GM19193 (cell line): ENCODE data around the gene CFAP74.

Source experiments
- POLR2A ChIP-seq: IDR thresholded peaks from 4 replicates; pipeline ENCODE4 v1.6.1; 2011; ENCODE audit not compliant: insufficient read depth, insufficient read length; ENCODE audit errors: extremely low read depth

The CFAP74 gene

DNA sequence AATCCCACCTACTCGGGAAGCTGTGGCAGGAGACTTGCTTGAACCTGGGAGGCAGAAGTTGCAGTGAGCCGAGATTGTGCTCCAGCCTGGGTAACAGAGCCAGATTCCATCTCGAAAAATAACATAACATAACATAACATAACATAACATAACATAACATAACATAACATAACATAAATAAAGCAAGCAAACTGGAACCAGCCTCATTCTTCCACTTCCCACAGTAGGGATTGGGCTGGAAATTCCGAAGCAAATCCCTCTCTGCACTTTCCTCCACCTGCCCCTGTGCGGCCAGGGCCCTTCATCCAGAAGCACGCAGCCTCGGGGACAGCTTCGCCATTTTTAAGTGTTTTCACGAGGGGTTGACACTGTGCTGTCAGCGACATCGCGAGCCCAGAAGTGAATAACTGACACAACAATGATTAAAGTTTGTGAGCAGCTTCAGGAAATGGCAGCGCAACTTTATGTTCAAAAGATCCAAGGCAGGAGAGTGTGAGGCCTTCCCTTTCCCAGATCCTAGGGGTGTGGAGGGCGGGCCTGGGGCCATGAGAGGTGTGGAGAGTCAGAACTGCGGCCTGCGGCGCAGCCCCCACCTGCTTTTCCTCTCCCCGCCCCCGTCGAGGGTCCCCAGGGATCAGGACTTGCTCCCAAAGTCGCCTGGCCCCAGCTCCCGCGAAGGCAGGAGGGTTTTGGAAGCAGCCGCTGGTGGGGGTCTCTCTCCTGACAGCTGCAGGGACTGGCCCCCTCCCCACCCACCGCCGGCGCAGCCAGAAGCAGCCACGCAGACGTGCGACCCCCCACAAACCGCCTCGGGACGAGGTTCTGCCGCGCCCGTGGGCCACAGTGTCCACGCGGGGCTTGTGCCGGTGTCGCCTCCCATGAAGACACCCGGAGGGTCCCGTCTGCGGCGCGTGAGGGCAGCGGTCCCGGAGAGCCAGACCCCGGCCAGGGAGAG is 14.9 kb upstream of the CFAP74 start:
- no peak for TF ChIP-seq POLR2A

DNA sequence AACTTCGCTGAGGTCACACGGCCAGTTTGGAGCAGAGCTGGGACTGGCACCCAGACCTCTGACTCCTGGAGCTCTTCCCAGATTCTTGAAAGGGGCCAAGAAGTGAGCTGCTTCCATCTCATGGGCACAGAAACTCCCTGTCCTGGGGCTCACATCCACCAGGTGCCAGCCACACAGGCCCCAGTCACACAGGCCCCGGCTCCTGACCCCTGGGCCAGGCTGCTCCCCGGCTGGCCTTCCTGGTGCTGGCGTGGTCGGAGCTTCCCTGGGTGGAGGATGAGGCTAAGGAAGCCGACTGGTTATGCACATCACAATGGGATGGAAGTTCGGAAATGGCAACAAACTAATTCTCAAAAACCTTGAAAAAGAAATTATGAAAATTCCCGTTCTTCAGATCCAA is 12.5 kb upstream of the CFAP74 start:
- TF ChIP-seq POLR2A: no peak

DNA sequence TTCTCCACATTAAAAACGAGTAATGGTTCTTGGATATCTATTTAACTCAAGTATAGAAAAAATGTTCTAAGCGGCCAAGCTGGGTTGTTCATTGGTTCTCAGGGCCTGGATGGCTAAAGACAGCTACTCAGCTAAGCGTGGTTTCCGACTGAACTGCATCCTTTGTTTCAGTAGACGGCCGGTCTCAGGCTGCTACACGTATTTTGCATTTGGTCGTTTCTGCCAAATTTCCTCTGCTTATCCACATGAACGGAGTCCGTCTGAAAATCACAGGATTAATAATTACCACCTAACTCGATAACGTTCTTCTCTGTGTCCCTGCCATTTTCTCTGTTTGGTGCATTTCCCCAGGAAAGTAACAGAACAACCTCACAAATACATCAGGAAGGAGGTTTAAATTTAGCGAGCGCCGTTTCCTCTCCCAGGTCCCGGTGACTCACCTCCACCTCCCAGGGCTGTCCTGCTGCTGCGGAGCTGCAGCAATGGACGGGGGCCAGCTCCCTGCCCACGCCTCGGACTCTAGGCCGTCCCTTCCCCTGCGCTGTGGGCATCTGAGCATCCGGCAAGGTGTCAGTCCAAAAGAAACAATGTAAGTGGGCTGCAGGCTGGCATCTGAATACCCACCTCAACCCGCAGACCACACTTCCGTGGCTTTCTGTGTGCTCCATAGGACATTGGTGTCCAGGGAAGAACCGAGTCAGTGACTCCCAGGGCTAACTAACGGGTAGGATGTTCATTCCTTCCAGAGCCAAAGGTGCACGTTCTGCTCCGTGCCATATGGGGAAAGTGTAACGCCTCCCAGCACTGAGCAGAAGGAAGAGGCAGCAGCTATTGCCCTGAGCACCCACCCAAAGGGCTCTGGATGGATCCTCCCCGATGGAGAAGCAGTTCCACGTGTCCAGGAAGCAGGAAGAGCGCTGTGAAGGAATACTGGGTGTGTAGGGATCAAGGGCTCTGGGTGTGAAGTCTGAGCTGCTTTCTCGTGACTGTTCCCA is 11.5 kb upstream of the CFAP74 start:
- TF ChIP-seq POLR2A: no peak

DNA sequence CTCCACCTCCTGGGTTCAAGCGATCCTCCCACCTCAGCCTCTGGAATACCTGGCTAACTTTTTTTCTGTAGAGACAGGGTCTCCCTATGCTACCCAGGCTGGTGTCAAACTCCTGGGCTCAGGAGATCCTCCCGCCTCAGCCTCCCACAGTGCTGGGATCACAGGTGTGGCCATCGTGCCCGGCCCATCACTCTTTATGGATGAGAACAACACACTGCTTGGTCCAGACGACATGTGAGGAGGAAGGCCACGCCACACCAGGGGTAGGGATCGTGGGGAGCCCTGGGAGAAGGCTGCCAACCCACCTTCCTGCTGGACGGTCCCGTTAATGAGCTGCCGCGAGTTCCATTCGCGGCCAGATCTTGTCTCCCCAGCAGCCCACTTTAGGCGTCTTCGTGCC is 10.6 kb upstream of the CFAP74 start:
- TF ChIP-seq POLR2A: no peak

DNA sequence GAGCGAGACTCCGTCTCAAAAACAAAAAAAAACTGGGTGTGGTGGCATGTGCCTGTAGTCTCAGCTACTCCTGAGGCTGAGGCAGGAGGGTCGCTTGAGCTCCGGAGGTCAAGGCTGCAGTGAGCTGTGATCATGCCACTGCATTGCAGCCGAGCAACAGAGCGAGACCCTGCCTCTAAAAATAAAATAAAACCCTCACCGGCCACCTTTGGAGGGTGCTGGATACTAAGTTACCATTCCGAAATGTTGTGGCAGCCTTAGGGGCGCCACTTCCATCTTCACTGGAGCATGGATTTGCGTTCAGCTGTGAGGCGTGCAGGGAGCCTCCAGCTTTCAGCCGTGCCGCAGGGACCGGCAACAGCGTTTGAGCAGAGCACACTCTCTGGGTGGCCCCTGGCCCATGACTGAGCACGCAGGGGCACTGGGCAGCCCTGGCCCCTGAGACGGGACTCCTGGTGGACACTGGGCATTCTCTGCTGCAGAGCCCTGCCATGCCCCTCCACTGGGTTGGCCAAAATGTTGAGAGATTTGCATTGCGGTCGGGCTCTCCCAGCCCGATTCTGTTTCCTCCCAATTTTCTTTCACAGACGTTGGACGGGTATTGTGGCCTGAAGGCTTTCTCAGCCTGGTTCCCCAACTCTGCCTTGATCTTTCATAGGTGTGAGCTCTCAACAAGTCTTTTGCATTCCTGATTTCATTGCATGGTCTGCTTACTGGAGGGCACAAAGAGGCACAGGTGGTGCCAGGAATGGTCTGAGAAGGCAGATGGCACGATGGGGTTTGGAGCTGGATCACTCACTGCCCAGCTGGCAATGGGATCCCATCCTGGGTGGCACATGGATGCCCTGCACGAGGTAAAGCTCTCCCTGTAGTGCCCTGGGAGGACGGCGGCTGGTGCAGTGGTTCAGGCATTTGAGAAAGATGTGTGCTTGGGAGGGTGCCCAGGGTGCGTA is 5.8 kb upstream of the CFAP74 start:
- no peak for TF ChIP-seq POLR2A

DNA sequence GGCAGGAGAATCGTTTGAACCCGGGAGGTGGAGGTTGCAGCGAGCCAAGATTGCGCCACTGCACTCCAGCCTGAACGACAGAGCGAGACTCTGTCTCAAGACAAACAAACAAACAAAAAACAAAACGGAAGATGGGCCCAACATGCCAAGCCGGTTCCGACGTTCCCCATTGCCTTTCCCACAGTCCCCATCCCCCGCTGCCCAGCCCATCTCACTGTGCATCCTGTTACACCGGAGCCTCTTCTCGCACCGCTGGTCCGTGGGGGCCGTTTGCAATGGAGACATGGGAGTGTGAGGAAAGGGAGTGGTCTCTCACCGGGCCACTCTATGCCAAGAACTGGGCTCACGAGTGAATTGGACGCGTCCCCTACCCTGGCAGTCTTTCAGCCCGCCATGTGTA is 1.3 kb upstream of the CFAP74 start:
- TF ChIP-seq POLR2A: no peak

DNA sequence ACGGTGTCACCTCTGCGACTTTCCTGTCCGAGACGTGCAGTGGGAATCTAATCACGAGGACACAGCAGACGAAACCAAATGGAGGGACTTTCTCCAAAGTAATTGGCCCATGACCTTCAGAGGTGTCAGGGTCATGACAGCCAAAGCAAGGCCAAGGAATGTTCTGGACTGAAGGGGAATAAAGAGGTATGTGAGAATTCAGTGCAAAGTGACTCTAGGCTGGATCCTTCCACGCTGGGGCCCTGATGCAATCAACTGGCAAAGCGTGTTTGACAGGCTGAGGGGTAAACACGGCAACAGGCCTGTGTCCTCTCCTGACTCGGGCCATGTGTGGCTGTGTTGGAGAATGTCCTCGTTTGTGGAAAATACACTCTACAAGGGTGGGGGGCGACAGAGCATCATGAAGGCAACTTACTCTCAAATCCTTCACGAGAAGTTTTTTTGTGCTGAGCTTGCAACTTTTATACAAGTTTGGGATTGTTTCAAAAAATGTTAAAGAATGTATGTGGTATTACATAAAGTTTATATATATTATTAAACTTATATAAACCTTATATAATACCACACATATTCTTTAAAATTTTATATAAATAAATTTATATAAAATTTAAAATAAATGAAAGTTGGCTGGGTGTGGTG is 1.7 kb downstream of the CFAP74 start:
- TF ChIP-seq POLR2A: no peak

DNA sequence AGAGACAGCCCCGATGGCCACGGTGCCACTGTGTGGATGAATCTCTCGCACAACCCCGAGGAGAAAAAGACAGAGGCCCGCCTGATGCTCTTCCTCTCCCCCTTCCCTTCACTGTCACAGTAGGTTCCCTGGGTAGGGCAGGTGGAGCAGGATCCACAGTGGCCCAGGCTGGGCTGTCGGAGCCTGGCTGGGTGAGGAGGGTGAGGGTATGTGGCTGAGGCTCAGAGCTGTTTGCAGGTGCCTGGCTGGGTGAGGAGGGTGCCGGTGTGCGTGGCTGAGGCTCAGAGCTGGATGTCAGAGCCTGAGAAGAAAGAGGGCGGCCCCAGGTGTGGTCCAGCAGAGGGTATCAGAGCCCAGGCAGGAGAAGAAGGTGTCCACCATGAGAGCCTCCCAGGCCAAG is 2.7 kb downstream of the CFAP74 start:
- TF ChIP-seq POLR2A: no peak

DNA sequence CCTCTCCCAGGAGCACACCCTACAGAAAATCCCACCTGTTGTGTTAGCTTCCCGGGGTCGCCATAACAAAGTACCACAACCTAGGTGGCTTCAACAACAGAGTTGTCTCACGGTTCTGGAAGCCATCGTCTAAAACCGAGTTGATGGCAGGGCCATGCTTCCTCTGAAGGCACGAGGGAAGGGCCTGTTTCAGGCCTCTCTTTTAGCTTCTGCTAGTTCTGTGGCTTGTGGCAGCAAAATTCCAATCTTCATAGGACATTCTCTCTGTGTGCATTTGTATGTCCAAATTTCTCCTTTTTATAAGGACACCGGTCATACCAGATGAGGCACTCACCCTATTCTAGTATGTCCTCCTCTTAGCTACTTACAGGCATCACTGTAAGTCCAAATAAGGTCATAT is 3.2 kb downstream of the CFAP74 start:
- no peak for TF ChIP-seq POLR2A

DNA sequence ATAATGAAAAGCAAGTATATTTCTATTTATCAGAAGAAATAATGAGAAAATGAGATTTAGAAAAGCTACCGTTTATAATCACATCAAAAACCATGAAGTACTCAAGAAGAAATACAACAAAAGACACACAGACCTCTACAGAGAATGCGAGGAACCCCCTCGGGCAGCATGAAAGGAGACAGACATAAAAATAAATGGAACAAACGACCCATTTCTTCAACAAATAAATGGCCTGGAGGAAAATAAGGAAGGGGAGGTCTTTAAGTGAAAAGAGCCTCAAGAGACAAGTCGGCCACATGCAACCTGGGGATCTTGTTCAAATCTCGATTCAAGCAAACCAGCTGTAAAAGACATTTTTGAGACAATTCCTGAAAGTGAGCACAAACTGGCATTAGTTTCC is 6.0 kb downstream of the CFAP74 start:
- no peak for TF ChIP-seq POLR2A

DNA sequence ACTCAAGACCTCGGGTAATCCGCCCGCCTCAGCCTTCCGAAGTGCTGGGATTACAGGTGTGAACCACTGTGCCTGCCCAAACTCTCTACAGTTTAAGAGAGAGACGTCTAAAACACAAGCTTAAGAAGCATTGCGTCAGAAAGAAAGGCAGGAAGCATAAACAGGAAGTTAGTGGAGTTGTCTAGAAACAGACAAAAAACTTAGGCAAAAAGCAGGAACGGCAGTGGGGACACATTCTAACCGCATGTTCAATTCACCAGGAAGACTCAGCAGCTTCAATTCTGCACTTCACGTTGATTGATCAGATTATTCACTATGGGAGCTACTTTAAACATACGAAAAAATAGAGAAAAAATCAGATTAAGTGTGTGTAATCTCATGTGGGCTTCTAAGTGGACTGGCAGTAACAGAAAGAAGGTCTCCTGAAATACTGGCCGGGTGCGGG is 7.4 kb downstream of the CFAP74 start:
- TF ChIP-seq POLR2A: no peak

DNA sequence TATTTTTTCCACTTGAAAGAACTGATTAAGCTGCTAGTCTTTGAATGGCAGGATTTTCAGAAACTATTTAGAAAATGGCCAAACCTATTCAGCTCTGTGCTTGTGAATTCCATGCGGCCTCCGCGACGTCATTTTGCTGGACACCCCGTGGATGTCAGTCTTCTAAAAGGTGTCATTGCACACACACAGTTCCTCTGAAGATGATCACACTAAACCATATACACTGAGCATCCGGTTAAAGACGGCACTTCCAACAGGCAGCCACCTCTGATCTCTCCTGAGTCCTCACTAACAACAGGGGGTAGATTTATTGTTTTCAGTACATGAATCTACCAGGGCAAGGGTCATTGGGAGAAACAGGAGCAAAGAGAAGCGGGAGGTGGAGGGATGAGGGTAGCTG is 9.1 kb downstream of the CFAP74 start:
- TF ChIP-seq POLR2A: no peak

DNA sequence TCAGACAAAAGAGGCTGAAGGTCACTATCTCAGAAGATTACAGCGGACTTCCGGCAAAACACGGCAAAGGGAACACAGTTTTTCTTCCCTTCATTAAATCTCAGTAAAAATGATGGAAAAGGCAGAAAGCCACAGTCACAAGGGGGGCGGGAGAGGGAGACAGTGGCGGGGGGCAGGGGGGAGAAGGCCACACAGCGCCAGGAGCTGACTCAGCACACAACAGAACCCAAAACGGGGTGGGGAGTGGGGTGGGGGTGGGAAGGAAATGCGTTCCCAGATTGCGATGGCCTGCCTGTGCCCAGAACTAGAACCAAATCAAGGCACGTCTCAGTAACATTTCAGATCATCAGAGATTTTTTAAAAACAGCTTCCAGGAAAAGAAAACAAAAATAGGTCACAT is 13.4 kb downstream of the CFAP74 start:
- TF ChIP-seq POLR2A: no peak

DNA sequence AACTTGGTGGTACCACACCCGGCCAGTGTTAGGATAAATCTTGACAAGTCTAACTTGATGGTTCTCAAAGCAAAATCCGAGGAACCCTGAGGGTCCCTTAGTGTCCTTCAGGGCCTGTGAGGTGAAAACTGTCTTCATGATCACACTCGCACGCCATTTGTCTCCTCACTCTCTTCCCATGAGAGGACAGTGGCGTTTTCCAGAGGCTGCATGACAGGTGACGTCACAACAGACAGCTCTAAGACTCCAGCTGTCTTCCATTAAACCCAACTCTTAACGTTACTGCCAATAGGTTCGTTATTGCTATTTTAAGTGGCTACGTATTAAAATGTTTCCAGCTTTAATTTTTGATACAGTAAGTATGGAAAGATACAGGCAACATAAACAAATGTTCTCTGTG is 13.8 kb downstream of the CFAP74 start:
- TF ChIP-seq POLR2A: no peak

DNA sequence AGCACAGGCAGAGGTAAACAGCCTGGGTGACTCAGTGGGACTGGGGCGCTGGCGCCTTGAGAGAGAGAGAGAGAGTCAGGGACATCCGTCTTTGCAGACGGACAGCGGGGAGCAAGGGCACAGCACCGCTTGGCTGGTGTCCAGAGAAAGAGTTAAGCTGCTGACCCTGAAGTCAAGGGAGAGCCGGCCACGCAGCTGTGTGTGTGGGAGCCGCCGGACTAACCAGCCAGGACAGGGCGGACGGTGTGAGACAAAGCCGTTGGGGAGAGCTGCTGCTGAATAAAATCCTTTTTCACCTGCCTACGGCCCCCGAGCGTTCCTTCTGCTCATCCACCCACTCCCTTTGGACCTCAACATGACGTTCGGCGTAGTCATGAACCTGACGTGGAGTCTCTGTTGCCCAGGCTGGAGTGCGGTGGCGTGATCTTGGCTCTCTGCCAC is 14.5 kb downstream of the CFAP74 start:
- TF ChIP-seq POLR2A: no peak
